Calu3 (cell line): ENCODE results near the gene PMVK. TPM values are rescaled to one million over a fixed set of nuclear protein-coding genes. Genes with fewer than 3 reads are reported as not detected.

Source experiments
- BruUV-seq: library from RNA; stranded (reverse); fragments of 400-500 nt; replicated peaks from 2 replicates; lab custom pipeline; 2021; lab: Mats Ljungman, UMichigan
- CTCF ChIA-PET: fragments of 300-600 bp; sonication (Branson Sonifier 250); formaldehyde crosslinking; loops from one replicate; lab custom pipeline; 2022; ENCODE audit warnings: antibody characterized with exemption; lab: Charles Lee
- DNase-seq: peaks from one replicate; pipeline ENCODE4 v3.0.0; 2022
- H3K27ac Mint-ChIP-seq: one replicate; pipeline ENCODE4 v1.8.0; 2022; ENCODE audit warnings: mixed read lengths; ENCODE audit not compliant: unreplicated experiment
- H3K27me3 Mint-ChIP-seq: one replicate; pipeline ENCODE4 v1.8.0; 2022; ENCODE audit warnings: mixed read lengths; ENCODE audit not compliant: unreplicated experiment
- H3K36me3 Mint-ChIP-seq: one replicate; pipeline ENCODE4 v1.8.0; 2022; ENCODE audit warnings: mild to moderate bottlenecking, moderate library complexity, mixed read lengths; ENCODE audit not compliant: insufficient read depth, unreplicated experiment
- H3K4me1 Mint-ChIP-seq: one replicate; pipeline ENCODE4 v1.8.0; 2022; ENCODE audit warnings: mild to moderate bottlenecking, low read depth, mixed read lengths; ENCODE audit not compliant: unreplicated experiment
- H3K4me3 Mint-ChIP-seq: one replicate; pipeline ENCODE4 v1.8.0; 2022; ENCODE audit warnings: mild to moderate bottlenecking, low read depth, moderate library complexity, mixed read lengths; ENCODE audit not compliant: unreplicated experiment
- H3K9me3 Mint-ChIP-seq: one replicate; pipeline ENCODE4 v1.8.0; 2022; ENCODE audit warnings: low read depth, mixed read lengths; ENCODE audit not compliant: unreplicated experiment
- CTCF ChIP-seq: fragments of 200-600 bp; IDR thresholded peaks from one replicate; pipeline ENCODE4 v1.8.0; 2022; ENCODE audit warnings: antibody characterized with exemption; ENCODE audit not compliant: unreplicated experiment
- intact Hi-C: fragments of 100-400 bp; cut with micrococcal nuclease; formaldehyde crosslinking; loops from one replicate; pipeline ENCODE4 v1.10.0; 2022; ENCODE audit not compliant: unreplicated experiment
- total RNA-seq: library from RNA; stranded (reverse); gene quantifications from 2 replicates; pipeline ENCODE4 v1.2.3, GENCODE V29; 2022

Gene PMVK
- total RNA-seq, 1 experiment from 2014 or later = 47.3 TPM

DNA sequence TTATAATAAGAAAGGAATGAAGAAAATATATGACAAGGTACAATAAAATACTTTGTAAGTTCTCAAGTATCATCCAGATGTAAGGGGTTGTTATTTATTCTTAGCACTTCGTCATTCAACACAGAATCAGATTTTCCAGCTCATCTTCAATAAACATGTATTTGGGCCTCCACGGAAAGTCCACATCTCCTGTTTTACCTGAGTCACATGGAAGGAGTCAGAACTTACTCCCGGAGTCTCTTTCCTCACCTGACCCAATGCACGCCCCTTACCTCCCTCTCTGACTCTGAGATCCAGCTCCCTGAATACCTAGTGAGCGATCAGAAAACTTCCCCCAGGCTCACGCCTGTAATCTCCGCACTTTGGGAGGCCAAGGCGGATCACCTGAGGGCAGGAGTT is 1.5 kb upstream of the PMVK start:
- no peak for DNase-seq
- BruUV-seq = no TSS peak
- Mint-ChIP-seq H3K4me3 (peak overlapping the region; percentile 95), H3K36me3 (peaks cover 22% of the 10 kb centered on the region), H3K27me3 (no peaks in the 10 kb centered on the region), H3K9me3 (no peaks in the 10 kb centered on the region), H3K27ac (peak overlapping the region; percentile 99), H3K4me1 (peaks cover 41% of the 10 kb centered on the region)
- intact Hi-C loops = loop anchor here (10.0 kb wide), 1 partner anchor 173 kb away; no protein-coding TSS in a partner anchor
- CTCF ChIA-PET = no interaction called here
- TF ChIP-seq CTCF = no peak

GRCh38 chr1:154937085-154937987 is 817 bp upstream of the PMVK start:
- H3K9me3 Mint-ChIP-seq = no peaks in the 10 kb centered on the region
- TSS peak; percentile 97 for BruUV-seq
- CTCF ChIA-PET = interaction anchor here (0.8 to 1.6 kb wide), 5 partner anchors 18 to 148 kb away, joined by 3 to 5 read pairs (median 3); partner anchors contain the start of genes ADAM15 and PBXIP1
- no peak for TF ChIP-seq CTCF
- H3K4me1 Mint-ChIP-seq = peaks cover 44% of the 10 kb centered on the region
- H3K27me3 Mint-ChIP-seq = no peaks in the 10 kb centered on the region
- peak overlapping the region; percentile 95 for H3K4me3 Mint-ChIP-seq
- H3K27ac Mint-ChIP-seq = peak overlapping the region; percentile 99
- H3K36me3 Mint-ChIP-seq = peaks cover 22% of the 10 kb centered on the region
- intact Hi-C loops = loop anchor here (10.0 kb wide), 1 partner anchor 173 kb away; no protein-coding TSS in a partner anchor
- DNase-seq = peak; percentile 91

DNA sequence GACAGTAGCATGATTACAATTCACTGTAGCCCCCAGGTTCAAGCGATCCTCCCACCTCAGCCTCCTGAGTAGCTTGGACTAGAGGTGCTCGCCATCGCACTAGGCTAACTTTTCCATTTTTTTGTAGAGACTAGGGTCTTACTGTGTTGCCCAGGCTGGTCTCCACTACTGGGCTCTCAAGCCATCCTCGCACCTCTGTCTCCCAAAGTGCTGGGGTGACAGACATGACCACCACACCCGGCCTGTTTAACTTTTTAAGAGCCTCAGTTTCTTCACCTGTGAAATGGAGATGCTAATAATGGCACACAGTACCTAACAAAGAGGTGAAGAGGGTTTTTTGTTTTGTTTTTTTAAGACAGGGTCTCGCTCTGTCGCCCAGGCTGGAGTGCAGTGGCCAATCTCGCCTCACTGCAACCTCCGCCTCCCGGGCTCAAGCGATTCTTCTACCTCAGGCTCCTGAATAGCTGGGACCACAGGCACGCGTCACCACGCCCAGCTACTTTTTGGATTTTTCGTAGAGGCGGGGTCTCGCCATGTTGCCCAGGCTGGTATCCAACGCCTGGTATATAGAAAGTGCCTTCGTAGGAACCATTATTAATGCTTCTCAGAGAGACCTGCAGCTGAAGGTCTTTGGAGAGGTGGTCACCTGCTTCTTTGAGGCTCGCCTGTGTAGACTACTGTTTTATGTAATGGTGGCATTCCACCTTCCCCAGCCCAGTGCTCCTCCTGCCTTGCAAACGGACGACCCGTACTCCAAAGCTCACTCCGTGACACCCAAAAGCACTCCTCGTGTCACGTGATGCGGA is 567 bp downstream of the PMVK start:
- TSS peak; percentile 64 for BruUV-seq
- intact Hi-C loops = loop anchor here (10.0 kb wide), 1 partner anchor 171 kb away; no protein-coding TSS in a partner anchor

More for the DNA sequence above, 567 bp downstream of the PMVK start:
- DNase-seq = peak; percentile 28
- H3K9me3 Mint-ChIP-seq = no peaks in the 10 kb centered on the region
- H3K27me3 Mint-ChIP-seq = no peaks in the 10 kb centered on the region
- H3K4me1 Mint-ChIP-seq = peaks cover 50% of the 10 kb centered on the region
- no peak for TF ChIP-seq CTCF
- H3K4me3 Mint-ChIP-seq = peak overlapping the region; percentile 95
- H3K27ac Mint-ChIP-seq = peak overlapping the region; percentile 99
- CTCF ChIA-PET = interaction anchor here (0.6 to 1.6 kb wide), 9 partner anchors 9 to 237 kb away, joined by 3 to 5 read pairs (median 3); partner anchors contain the start of genes ADAM15, KRTCAP2 and PBXIP1
- peaks cover 29% of the 10 kb centered on the region for H3K36me3 Mint-ChIP-seq
